ENCODE measurements around the gene FRMD4A. TPM values are rescaled to one million over a fixed set of nuclear protein-coding genes. Genes with fewer than 3 reads are reported as not detected.

FRMD4A gene
- total RNA-seq, 6 donors from 2014 or later = 22.3 to 114 (median 52.3) TPM

DNA sequence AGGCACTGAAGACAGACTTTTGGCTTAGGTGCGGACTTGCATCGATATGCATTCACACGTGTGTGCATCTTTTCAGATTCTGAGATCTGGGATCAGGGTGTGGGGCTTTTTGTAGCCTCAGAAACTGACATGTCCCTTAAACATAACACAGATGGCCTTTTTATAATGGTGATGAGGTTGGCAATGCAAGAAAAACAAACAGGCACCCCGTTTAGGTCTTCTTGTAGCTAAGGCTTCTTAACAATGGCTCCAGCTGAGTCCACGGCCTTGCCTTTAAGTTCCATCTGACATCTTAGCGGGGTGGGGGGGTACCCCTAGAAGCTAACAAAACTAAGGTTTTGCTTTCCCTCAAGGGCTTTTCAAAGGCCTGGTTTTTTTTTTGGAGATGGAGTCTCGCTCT lies 597.7 kb downstream of the FRMD4A start:
- ATAC-seq (ENCODE audit: low FRiP score in 2 of 2) (no peak), DNase-seq (no peak)
- Histone ChIP-seq H3K27ac (no peak overlapping the region), H3K4me1 (no peaks in the 10 kb centered on the region), H3K36me3 (peaks cover 0 to 11% (median 2%) of the 10 kb centered on the region in 4 donors), H3K4me3 (no peak overlapping the region), H3K27me3 (no peaks in the 10 kb centered on the region), H3K9me3 (no peaks in the 10 kb centered on the region)
- WGBS, 2 donors = 94% methylated on average over 7 of the region's 7 CpGs
- TF ChIP-seq, protein P1, sequence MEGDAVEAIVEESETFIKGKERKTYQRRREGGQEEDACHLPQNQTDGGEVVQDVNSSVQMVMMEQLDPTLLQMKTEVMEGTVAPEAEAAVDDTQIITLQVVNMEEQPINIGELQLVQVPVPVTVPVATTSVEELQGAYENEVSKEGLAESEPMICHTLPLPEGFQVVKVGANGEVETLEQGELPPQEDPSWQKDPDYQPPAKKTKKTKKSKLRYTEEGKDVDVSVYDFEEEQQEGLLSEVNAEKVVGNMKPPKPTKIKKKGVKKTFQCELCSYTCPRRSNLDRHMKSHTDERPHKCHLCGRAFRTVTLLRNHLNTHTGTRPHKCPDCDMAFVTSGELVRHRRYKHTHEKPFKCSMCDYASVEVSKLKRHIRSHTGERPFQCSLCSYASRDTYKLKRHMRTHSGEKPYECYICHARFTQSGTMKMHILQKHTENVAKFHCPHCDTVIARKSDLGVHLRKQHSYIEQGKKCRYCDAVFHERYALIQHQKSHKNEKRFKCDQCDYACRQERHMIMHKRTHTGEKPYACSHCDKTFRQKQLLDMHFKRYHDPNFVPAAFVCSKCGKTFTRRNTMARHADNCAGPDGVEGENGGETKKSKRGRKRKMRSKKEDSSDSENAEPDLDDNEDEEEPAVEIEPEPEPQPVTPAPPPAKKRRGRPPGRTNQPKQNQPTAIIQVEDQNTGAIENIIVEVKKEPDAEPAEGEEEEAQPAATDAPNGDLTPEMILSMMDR (IDR thresholded peaks at IDR 0.05) = no peak
- no peak for TF ChIP-seq POLR2A (IDR thresholded peaks at IDR 0.05)
- TF ChIP-seq POLR2AphosphoS5 (IDR thresholded peaks at IDR 0.05) = no peak
- no peak for TF ChIP-seq EP300 (IDR thresholded peaks at IDR 0.05)

DNA sequence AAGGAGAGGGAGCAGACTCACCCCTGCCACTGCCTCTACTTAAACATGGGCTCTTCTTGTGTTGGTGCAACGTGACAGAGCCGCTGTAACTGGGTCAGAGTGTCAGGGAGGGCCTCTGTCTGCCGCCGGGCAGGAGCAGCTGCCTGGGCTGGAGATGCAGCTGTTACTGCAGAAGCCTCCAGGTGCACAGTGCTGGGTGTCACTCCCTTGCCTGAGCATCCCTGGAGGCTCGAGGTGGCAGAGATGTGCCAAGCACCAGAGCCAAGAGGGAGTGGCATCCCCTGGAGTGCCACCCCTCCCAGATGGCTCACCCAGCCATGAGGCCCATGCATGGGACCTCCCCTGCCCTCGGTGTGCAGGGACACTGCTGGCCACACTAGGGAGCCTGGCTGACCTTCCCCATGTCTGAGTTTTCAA lies 598.3 kb downstream of the FRMD4A start:
- no peaks in the 10 kb centered on the region for H3K9me3 ChIP-seq
- H3K27ac ChIP-seq = no peak overlapping the region
- H3K36me3 ChIP-seq = peaks cover 0 to 11% (median 2%) of the 10 kb centered on the region in 4 donors
- DNase-seq (peak in 1 of 2 donors; percentile 49), ATAC-seq (ENCODE audit: low FRiP score in 2 of 2) (peak in 1 of 2 donors; percentile 35)
- WGBS, 2 donors = 20 to 60% methylated on average over 1 to 6 of the region's 6 CpGs
- H3K27me3 ChIP-seq = no peaks in the 10 kb centered on the region
- TF ChIP-seq EP300 (IDR thresholded peaks at IDR 0.05) = no peak
- TF ChIP-seq POLR2AphosphoS5 (IDR thresholded peaks at IDR 0.05) = no peak
- no peak for TF ChIP-seq POLR2A (IDR thresholded peaks at IDR 0.05)
- TF ChIP-seq, protein P1 (IDR thresholded peaks at IDR 0.05) = no peak
- no peaks in the 10 kb centered on the region for H3K4me1 ChIP-seq
- no peak overlapping the region for H3K4me3 ChIP-seq

DNA sequence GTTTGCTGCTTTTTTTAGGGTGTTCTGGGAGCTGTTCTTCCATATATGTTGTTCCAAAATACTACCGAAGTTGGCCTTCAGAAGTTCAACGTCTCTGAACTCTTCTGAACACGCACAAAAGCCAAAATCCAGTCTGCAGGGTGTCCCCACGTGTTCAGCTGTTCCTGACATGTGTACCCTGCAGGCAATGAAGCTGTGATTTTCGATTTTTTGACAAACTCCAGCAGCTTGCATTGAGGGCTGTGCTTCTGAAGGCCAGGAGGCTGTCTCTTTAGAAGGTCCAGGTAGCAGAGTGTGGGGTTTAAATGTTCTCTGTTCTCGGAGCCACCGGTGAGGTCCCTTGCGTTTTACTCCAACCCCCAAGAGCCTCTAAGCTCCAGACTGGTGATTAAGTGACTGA lies 598.9 kb downstream of the FRMD4A start:
- no peak overlapping the region for H3K4me3 ChIP-seq
- no peaks in the 10 kb centered on the region for H3K27me3 ChIP-seq
- WGBS, 2 donors = 85 to 86% methylated on average over 8 of the region's 8 CpGs
- DNase-seq = no peak
- TF ChIP-seq EP300 (IDR thresholded peaks at IDR 0.05) (no peak), POLR2A (IDR thresholded peaks at IDR 0.05) (no peak), POLR2AphosphoS5 (IDR thresholded peaks at IDR 0.05) (no peak)
- TF ChIP-seq, protein P1 (IDR thresholded peaks at IDR 0.05) = no peak
- no peak overlapping the region for H3K27ac ChIP-seq
- peaks cover 0 to 11% (median 2%) of the 10 kb centered on the region in 4 donors for H3K36me3 ChIP-seq
- ATAC-seq (ENCODE audit: low FRiP score in 2 of 2) = no peak
- H3K9me3 ChIP-seq = no peaks in the 10 kb centered on the region
- H3K4me1 ChIP-seq = no peaks in the 10 kb centered on the region

DNA sequence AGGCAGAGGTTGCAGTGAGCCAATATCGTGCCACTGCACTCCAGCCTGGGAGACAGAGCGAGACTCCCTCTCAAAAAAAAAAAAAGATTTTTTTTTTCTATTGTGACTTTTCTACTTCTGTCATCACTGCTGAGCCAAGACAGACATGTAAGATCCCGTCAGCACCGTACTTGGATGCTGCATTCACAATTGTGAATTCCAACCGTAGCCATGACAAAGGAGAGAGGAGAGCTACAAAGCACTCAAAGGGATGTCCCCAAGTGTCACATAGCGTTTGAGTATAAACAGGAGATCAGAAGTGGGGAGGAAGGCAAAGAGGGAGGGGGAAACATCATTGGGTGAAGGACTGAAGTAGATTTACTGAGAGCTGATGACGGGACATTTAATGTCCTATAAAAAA lies 599.8 kb downstream of the FRMD4A start:
- H3K4me1 ChIP-seq = no peaks in the 10 kb centered on the region
- ATAC-seq (ENCODE audit: low FRiP score in 2 of 2) = no peak
- 92 to 94% methylated on average over 7 of the region's 7 CpGs for WGBS, 2 donors

DNA sequence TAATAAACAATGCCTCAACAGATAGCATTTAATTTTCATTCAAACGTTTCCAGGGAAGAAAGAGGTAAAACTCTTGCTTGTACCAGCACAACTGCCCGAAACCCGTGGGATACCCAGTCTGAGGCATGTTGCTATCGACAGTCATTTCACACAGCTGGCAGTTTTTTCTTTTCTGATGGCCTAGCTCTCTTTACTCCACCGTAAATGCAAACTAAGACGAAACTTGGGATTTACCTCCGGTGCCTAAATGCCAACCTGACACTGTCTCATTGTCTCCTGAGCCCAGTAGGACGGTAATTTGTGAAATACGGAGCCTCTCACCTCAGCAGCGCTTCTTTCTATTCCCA lies 600.4 kb downstream of the FRMD4A start:
- no peak for TF ChIP-seq EP300 (IDR thresholded peaks at IDR 0.05)
- TF ChIP-seq POLR2A (IDR thresholded peaks at IDR 0.05) = no peak
- TF ChIP-seq, protein P1 (IDR thresholded peaks at IDR 0.05) = no peak
- no peak for TF ChIP-seq POLR2AphosphoS5 (IDR thresholded peaks at IDR 0.05)
- WGBS, 2 donors = 83 to 85% methylated on average over 10 of the region's 10 CpGs
- Histone ChIP-seq H3K4me3 (no peak overlapping the region), H3K4me1 (no peaks in the 10 kb centered on the region), H3K27me3 (no peaks in the 10 kb centered on the region), H3K36me3 (peaks cover 0 to 11% (median 2%) of the 10 kb centered on the region in 4 donors), H3K9me3 (no peaks in the 10 kb centered on the region), H3K27ac (peak overlapping the region in 1 of 4 donors; percentile 35)
- no peak for ATAC-seq (ENCODE audit: low FRiP score in 2 of 2)
- no peak for DNase-seq

More for the DNA sequence above, 599.8 kb downstream of the FRMD4A start:
- Histone ChIP-seq H3K4me3 (no peak overlapping the region), H3K27me3 (no peaks in the 10 kb centered on the region), H3K9me3 (no peaks in the 10 kb centered on the region), H3K27ac (no peak overlapping the region), H3K36me3 (peaks cover 0 to 11% (median 2%) of the 10 kb centered on the region in 4 donors)
- TF ChIP-seq, protein P1 (IDR thresholded peaks at IDR 0.05) = no peak
- no peak for TF ChIP-seq POLR2A (IDR thresholded peaks at IDR 0.05)
- TF ChIP-seq POLR2AphosphoS5 (IDR thresholded peaks at IDR 0.05) = no peak
- TF ChIP-seq EP300 (IDR thresholded peaks at IDR 0.05) = no peak
- no peak for DNase-seq

All from upper lobe of left lung (tissue), 6 donors.